Osteoblast (primary cell): ENCODE measurements around the gene PPFIA1. TPM values are rescaled to one million over a fixed set of nuclear protein-coding genes. Genes with fewer than 3 reads are reported as not detected.
A peak's percentile ranks its signal among the peaks of the same experiment; 100 is the strongest.

Experiments used
- DNase-seq: peaks from one replicate; pipeline ENCODE4 v3.0.0; 2011; ENCODE audit warnings: low spot score, mixed read lengths; ENCODE audit not compliant: insufficient read length; ENCODE audit errors: missing footprints
- H2AFZ ChIP-seq: 2 replicates; pipeline ENCODE4 v1.6.0; 2011; ENCODE audit warnings: mild to moderate bottlenecking, low read length
- H3K27ac ChIP-seq: 2 replicates; pipeline ENCODE4 v1.5.1; 2011; ENCODE audit warnings: mild to moderate bottlenecking, low read depth, low read length, moderate library complexity
- H3K27me3 ChIP-seq: 2 replicates; pipeline ENCODE4 v1.6.0; 2012; ENCODE audit warnings: mild to moderate bottlenecking, control low read depth, inconsistent platforms, low read length, moderate library complexity; ENCODE audit not compliant: insufficient read depth
- H3K36me3 ChIP-seq: 2 replicates; pipeline ENCODE4 v1.5.1; 2011; ENCODE audit warnings: mild to moderate bottlenecking, low read length, control low read depth, moderate library complexity; ENCODE audit not compliant: insufficient read depth
- H3K4me1 ChIP-seq: 2 replicates; pipeline ENCODE4 v1.5.1; 2011; ENCODE audit warnings: mild to moderate bottlenecking, low read length, control low read depth, moderate library complexity; ENCODE audit not compliant: insufficient read depth
- H3K4me2 ChIP-seq: 2 replicates; pipeline ENCODE4 v1.6.0; 2011; ENCODE audit warnings: mild to moderate bottlenecking, low read length; ENCODE audit not compliant: insufficient read depth
- H3K4me3 ChIP-seq: fragments of 200-600 bp; sonication (generic); 3 replicates; pipeline ENCODE4 v1.5.1; 2012; ENCODE audit warnings: mild to moderate bottlenecking, low read length, inconsistent platforms; ENCODE audit not compliant: insufficient read depth
- H3K79me2 ChIP-seq: 2 replicates; pipeline ENCODE4 v1.6.0; 2012; ENCODE audit warnings: mild to moderate bottlenecking, low read length, control low read depth, inconsistent platforms; ENCODE audit not compliant: insufficient read depth
- H3K9me3 ChIP-seq: 2 replicates; pipeline ENCODE4 v1.5.1; 2011; ENCODE audit warnings: low read depth, low read length, control low read depth
- H4K20me1 ChIP-seq: 2 replicates; pipeline ENCODE4 v1.6.0; 2012; ENCODE audit warnings: mild to moderate bottlenecking, low read length, control low read depth; ENCODE audit not compliant: insufficient read depth
- total RNA-seq: library from RNA; depleted of rRNA; stranded (reverse); fragments of >200 nt; gene quantifications from 2 replicates; pipeline ENCODE4 v1.2.3, GENCODE V29; 2012
- TF ChIP-seq, protein P1 (sequence below): IDR thresholded peaks from 2 replicates; pipeline ENCODE4 v1.5.1; 2011; ENCODE audit warnings: mild to moderate bottlenecking, low read depth, low read length, moderate library complexity; ENCODE audit errors: extremely low read depth

The PPFIA1 gene
- total RNA-seq, 1 donor: 110 TPM

DNA sequence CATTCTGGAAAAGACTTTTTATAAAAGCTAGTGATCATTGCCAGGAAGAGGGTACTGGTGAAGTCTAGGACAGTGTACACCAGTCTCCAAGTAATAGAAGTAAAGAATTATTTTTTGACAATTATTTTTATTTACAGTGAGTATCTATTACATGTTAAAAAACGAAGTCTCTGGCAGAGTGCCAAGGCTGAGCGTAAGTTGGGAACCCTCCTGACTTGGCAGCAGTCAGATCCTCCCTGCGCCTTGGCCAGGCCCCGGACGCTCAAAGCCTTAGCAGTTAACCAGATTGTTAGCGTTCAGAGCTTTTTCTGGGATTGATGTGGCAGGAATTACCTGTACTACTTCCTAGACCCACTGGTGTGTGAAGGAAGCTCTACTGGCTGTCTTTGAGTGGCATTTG, 89.7 kb downstream of the PPFIA1 start:
- Histone ChIP-seq H3K4me1 (no peaks in the 10 kb centered on the region), H3K4me3 (no peak overlapping the region), H2AFZ (no peak overlapping the region), H3K27ac (no peak overlapping the region), H4K20me1 (peaks cover 11% of the 10 kb centered on the region), H3K9me3 (no peaks in the 10 kb centered on the region), H3K36me3 (peaks cover 76% of the 10 kb centered on the region), H3K79me2 (peaks cover 2% of the 10 kb centered on the region), H3K27me3 (no peaks in the 10 kb centered on the region), H3K4me2 (no peak overlapping the region)
- TF ChIP-seq, protein P1, sequence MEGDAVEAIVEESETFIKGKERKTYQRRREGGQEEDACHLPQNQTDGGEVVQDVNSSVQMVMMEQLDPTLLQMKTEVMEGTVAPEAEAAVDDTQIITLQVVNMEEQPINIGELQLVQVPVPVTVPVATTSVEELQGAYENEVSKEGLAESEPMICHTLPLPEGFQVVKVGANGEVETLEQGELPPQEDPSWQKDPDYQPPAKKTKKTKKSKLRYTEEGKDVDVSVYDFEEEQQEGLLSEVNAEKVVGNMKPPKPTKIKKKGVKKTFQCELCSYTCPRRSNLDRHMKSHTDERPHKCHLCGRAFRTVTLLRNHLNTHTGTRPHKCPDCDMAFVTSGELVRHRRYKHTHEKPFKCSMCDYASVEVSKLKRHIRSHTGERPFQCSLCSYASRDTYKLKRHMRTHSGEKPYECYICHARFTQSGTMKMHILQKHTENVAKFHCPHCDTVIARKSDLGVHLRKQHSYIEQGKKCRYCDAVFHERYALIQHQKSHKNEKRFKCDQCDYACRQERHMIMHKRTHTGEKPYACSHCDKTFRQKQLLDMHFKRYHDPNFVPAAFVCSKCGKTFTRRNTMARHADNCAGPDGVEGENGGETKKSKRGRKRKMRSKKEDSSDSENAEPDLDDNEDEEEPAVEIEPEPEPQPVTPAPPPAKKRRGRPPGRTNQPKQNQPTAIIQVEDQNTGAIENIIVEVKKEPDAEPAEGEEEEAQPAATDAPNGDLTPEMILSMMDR: no peak
- no peak for DNase-seq

DNA sequence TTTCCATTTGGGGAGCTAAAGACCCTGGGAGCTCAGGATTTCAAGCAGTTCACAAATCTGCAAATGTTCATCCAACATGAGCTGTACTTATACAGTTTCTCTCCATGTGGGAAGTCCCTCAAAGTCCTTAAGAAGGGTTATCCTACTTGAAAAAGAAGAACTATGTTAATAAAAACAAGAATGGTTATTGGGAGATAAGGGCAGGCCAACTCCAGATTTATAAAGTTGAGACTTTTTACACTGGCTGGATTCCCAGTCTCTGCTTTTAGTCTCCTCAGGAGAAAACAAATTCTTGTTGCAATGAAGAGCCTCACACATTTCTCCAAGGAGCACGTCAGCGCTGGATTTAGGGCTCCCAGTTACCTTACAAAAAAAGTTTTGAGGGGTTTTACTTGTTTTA, 93.7 kb downstream of the PPFIA1 start:
- H3K4me2 ChIP-seq: no peak overlapping the region
- no peaks in the 10 kb centered on the region for H3K9me3 ChIP-seq
- no peaks in the 10 kb centered on the region for H3K27me3 ChIP-seq
- TF ChIP-seq, protein P1: no peak
- peaks cover 11% of the 10 kb centered on the region for H4K20me1 ChIP-seq
- H2AFZ ChIP-seq: no peak overlapping the region
- H3K4me3 ChIP-seq: no peak overlapping the region
- peaks cover 4% of the 10 kb centered on the region for H3K4me1 ChIP-seq
- H3K79me2 ChIP-seq: peaks cover 2% of the 10 kb centered on the region
- no peak overlapping the region for H3K27ac ChIP-seq
- peak; percentile 64 for DNase-seq
- peaks cover 54% of the 10 kb centered on the region for H3K36me3 ChIP-seq

DNA sequence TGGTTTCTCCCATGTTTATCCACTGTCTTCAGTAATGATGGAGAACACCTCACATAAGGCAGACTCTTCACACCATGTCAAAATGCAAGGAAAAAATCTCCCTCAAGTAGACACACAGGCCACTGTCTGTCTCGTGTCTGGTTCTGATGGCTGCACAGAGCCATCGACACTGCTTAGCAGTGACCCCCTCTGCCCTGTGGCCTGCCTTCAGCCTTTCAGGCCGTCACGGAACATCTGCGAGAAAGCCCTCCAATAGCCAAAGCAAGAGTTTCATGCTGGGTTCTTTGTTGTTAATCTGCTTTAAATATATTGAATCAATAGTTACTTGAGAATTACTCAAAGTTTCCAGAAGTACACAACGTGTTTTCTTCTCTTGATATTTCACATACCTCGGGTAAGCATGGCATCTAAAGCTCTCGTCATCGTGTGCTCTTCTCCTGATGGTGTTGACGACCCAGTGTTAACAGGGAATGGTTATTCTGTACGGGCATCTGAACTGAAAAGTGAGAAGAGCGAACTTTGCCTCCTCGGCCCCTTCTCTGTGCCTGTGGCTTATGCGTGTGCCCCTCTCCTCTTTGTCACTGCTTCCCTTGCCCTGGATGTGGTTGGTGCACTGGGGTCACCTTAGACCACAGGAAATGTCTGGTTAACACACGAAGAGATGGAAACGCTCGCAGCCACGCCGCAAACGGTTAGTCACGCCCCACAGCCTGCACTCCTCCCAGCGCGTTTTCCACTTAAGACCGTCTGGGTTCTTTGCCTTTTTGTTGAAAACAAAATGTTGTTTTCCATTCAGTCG, 94.5 kb downstream of the PPFIA1 start:
- Histone ChIP-seq H3K79me2 (peaks cover 5% of the 10 kb centered on the region), H3K4me3 (no peak overlapping the region), H3K4me2 (no peak overlapping the region), H2AFZ (no peak overlapping the region), H4K20me1 (peaks cover 8% of the 10 kb centered on the region), H3K9me3 (no peaks in the 10 kb centered on the region), H3K27ac (no peak overlapping the region), H3K4me1 (peaks cover 4% of the 10 kb centered on the region), H3K36me3 (peaks cover 47% of the 10 kb centered on the region), H3K27me3 (no peaks in the 10 kb centered on the region)
- no peak for DNase-seq
- TF ChIP-seq, protein P1: no peak

DNA sequence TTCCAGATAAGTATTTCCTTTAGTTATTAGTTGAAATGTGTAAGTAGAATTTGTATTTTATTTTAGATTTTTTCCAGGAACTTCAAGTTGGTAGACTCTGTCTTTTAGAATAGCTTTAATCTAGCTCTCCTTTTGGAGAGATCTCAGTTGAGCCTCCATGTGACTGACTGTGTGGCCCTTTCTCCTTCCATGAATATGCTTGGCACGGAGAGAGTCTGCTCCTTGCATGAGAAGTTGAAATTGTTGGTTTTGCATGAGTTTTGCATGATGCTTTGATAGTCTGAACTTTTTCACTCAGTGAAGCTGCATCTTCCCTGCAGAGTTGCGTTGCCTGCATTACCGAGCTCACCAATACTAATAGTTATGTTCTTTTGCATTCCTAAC, 95.0 kb downstream of the PPFIA1 start:
- Histone ChIP-seq H3K36me3 (peaks cover 41% of the 10 kb centered on the region), H3K79me2 (peaks cover 9% of the 10 kb centered on the region), H4K20me1 (peaks cover 3% of the 10 kb centered on the region), H3K4me2 (no peak overlapping the region), H3K9me3 (no peaks in the 10 kb centered on the region), H3K4me3 (no peak overlapping the region), H3K27ac (no peak overlapping the region), H3K27me3 (no peaks in the 10 kb centered on the region), H3K4me1 (peaks cover 4% of the 10 kb centered on the region), H2AFZ (no peak overlapping the region)
- no peak for DNase-seq
- TF ChIP-seq, protein P1: no peak
